Ovary (tissue), 9 donors: ENCODE measurements around the gene IDUA. TPM values are rescaled to one million over a fixed set of nuclear protein-coding genes. Genes with fewer than 3 reads are reported as not detected.

ENCODE experiments used
- DNase-seq, 5 donors: peaks; one replicate each; pipeline ENCODE4 v3.0.0-alpha.2; 2019 to 2020
- H3K27ac ChIP-seq, 2 donors: fragments of 200-600 bp; one replicate each; pipeline versions ENCODE4 v1.5.1 to v1.8.0; 2019 to 2022
- H3K27me3 ChIP-seq: fragments of 200-600 bp; one replicate; pipeline ENCODE4 v1.8.0; 2022
- H3K36me3 ChIP-seq: fragments of 200-600 bp; sonication (generic); one replicate; pipeline ENCODE4 v1.5.1; 2019
- H3K4me1 ChIP-seq: one replicate; pipeline ENCODE4 v1.8.1; 2013; ENCODE audit warnings: mild to moderate bottlenecking, moderate library complexity; ENCODE audit not compliant: insufficient read depth
- H3K4me3 ChIP-seq: fragments of 200-600 bp; sonication (generic); one replicate; pipeline ENCODE4 v1.5.1; 2017
- H3K9me3 ChIP-seq, 2 donors: fragments of 200-600 bp in 1 of 2; sonication (generic) in 1 of 2; one replicate each; pipeline versions ENCODE4 v1.5.1 to v1.8.1; 2013 to 2019; ENCODE audit warnings: mild to moderate bottlenecking in 1 of 2, moderate library complexity in 1 of 2
- EP300 ChIP-seq: sonication (generic); formaldehyde crosslinking; IDR thresholded peaks from one replicate; pipeline ENCODE4 v1.6.1; 2017; ENCODE audit warnings: antibody characterized with exemption
- POLR2A ChIP-seq: fragments of 450-650 bp; IDR thresholded peaks from one replicate; pipeline ENCODE4 v1.6.1; 2017; ENCODE audit warnings: antibody characterized with exemption, mild to moderate bottlenecking, moderate library complexity
- WGBS, 3 donors: extraction: QIAGEN DNeasy Blood & Tissue Kit in 1 of 3; methylation state at CpG; one replicate each; pipeline versions ENCODE4 v1.1.5 to v1.1.7; 2013 to 2017; 5-methylcytosine and 5-hydroxymethylcytosine counted together
- intact Hi-C, 4 donors: fragments of 100-400 bp; cut with DNase I; formaldehyde crosslinking; loops; one replicate each; pipeline versions ENCODE4 v1.11.0 to v1.15.1; 2022 to 2023
- polyA plus RNA-seq, 2 donors: library from polyadenylated mRNA; stranded (reverse); fragments of 200-250 nt in 1 of 2; fragments of 350-450 nt in 1 of 2; fragmentation: Illumina TruSeq in 1 of 2; extraction: RNeasy Lipid Tissue Mini Kit (QIAGEN cat#74804) in 1 of 2; gene quantifications; one replicate each; pipeline ENCODE4 v1.2.3, GENCODE V29; 2013 to 2014
- total RNA-seq, 7 donors: library from RNA; depleted of rRNA in 2 of 7; stranded (reverse); fragments of >200 nt in 2 of 7; fragmentation: NEBNext Ultra II Directional in 3 of 7; extraction: Animal tissue kit (Norgen Biotek cat#: 25700) in 3 of 7; gene quantifications; one replicate each; pipeline versions ENCODE4 v1.1.0 to v1.2.4, GENCODE V29; 2016 to 2023
- TF ChIP-seq, protein P1 (sequence below), 3 donors: fragments of 450-650 bp in 2 of 3; fragments of 200-600 bp in 1 of 3; IDR thresholded peaks; one replicate each; pipeline versions ENCODE4 v1.5.1 to v1.8.0; 2016 to 2022; ENCODE audit warnings: antibody characterized with exemption in 3 of 3, mild to moderate bottlenecking in 1 of 3
- donor health status: DM: no; HTN: no; CAD: no; lungs with moderate emphysema.
- donor health status: DM: no; HTN: no; CAD: no.
- donor health status: Bipolar disorder and iron deficiency.
- donor health status: DM: yes; HTN: yes; CAD: no.
- donor health status: DM: no; HTN: no; CAD: no.
- donor health status: DM: yes; HTN: yes; CAD: no.

IDUA gene
- total and polyA plus RNA-seq, 9 donors: 3.1 to 49.1 (median 31.8) TPM

DNA sequence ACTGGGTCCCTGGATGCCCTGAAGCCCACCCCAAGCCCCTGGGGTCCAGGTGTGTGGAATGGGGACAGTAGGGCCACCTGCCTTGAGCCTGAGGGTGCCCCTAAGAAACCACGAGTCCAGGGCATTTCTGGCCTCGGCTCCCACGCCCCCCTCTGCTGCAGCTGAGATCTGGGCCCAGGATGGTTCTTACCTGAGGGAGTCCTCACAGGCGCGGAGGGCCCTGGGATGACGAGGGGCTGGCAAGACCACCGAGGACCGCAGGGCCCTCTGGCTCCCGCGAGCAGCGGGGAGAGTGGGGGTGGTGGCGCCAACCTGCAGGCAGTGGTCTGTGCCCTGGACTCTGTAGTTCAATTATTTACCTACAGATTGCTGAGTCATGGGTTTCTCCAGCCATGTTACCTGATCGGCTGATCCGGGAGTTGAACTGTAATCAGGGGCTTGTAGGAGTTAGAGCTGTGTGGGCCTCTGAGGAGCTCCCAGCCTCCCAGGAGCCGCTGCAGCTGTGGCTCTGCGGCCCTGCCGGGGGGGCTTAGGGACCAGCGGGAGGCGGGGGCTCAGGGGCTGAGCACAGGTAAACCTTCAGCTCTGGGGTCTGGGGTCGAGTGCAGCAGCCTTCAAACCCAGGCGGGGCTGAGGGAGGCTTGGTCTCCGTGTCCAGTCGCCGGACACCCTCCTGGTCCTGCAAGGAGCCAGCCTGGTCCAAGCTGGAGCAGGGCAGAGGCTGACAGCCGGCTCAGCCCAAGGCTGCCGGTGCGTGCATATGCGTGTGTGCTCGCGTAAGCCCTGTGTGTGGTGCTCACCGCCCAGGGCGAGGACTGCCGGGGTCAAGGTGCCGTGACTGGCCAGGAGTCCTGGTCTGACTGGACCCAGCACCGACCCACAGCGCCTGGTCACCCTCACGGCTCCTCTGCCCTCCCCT lies 6.5 kb downstream of the IDUA start, which contains the start of gene SLC26A1:
TSS of gene SLC26A1 (minus strand) at position 294 of the 919 bp plus-strand sequence. CDS start 1,701 bp downstream, outside the sequence.
- Histone ChIP-seq H3K27me3 (no peaks in the 10 kb centered on the region), H3K36me3 (no peaks in the 10 kb centered on the region), H3K4me1 (peaks cover 7% of the 10 kb centered on the region), H3K4me3 (no peak within 1 kb of the TSS), H3K27ac (no peak within 1 kb of the TSS), H3K9me3 (no peaks in the 10 kb centered on the region)
- 84 to 91% (median 84%) methylated on average over 36 to 37 of the region's 37 CpGs for WGBS, 3 donors
- TF ChIP-seq, protein P1, sequence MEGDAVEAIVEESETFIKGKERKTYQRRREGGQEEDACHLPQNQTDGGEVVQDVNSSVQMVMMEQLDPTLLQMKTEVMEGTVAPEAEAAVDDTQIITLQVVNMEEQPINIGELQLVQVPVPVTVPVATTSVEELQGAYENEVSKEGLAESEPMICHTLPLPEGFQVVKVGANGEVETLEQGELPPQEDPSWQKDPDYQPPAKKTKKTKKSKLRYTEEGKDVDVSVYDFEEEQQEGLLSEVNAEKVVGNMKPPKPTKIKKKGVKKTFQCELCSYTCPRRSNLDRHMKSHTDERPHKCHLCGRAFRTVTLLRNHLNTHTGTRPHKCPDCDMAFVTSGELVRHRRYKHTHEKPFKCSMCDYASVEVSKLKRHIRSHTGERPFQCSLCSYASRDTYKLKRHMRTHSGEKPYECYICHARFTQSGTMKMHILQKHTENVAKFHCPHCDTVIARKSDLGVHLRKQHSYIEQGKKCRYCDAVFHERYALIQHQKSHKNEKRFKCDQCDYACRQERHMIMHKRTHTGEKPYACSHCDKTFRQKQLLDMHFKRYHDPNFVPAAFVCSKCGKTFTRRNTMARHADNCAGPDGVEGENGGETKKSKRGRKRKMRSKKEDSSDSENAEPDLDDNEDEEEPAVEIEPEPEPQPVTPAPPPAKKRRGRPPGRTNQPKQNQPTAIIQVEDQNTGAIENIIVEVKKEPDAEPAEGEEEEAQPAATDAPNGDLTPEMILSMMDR (IDR thresholded peaks at IDR 0.05): no peak
- TF ChIP-seq POLR2A (no peak), EP300 (no peak)
- intact Hi-C loops: no loop called here
- peak in 1 of 5 donors; percentile 39 for DNase-seq

- intact Hi-C loops: no loop called here
- Histone ChIP-seq H3K27me3 (no peaks in the 10 kb centered on the region), H3K9me3 (no peaks in the 10 kb centered on the region), H3K27ac (no peak overlapping the region), H3K4me1 (peaks cover 7% of the 10 kb centered on the region), H3K4me3 (no peak overlapping the region), H3K36me3 (no peaks in the 10 kb centered on the region)
- WGBS, 3 donors: 85 to 89% (median 86%) methylated on average over 22 to 23 of the region's 23 CpGs
- no peak for TF ChIP-seq EP300
- TF ChIP-seq, protein P1 (IDR thresholded peaks at IDR 0.05): no peak
- no peak for TF ChIP-seq POLR2A
- no peak for DNase-seq
These were observed 8.6 kb downstream of the IDUA start for GRCh38 chr4:995311-996026.

- intact Hi-C loops: no loop called here
- peaks cover 7% of the 10 kb centered on the region for H3K4me1 ChIP-seq
- no peaks in the 10 kb centered on the region for H3K27me3 ChIP-seq
- H3K4me3 ChIP-seq: no peak overlapping the region
- 65 to 68% (median 66%) methylated on average over 15 of the region's 15 CpGs for WGBS, 3 donors
- peak in 1 of 5 donors; percentile 20 for DNase-seq
- TF ChIP-seq EP300 (no peak), POLR2A (no peak)
- TF ChIP-seq, protein P1 (IDR thresholded peaks at IDR 0.05): no peak
- no peak overlapping the region for H3K27ac ChIP-seq
- H3K36me3 ChIP-seq: no peaks in the 10 kb centered on the region
- H3K9me3 ChIP-seq: no peaks in the 10 kb centered on the region
These were observed 9.5 kb downstream of the IDUA start for GRCh38 chr4:996030-996996.

GRCh38 chr4:996997-997374 lies 10.1 kb downstream of the IDUA start:
- Histone ChIP-seq H3K36me3 (no peaks in the 10 kb centered on the region), H3K27me3 (peaks cover 2% of the 10 kb centered on the region), H3K4me3 (no peak overlapping the region), H3K4me1 (peaks cover 7% of the 10 kb centered on the region), H3K27ac (no peak overlapping the region), H3K9me3 (no peaks in the 10 kb centered on the region)
- intact Hi-C loops: no loop called here
- 0 to 3% (median 1%) methylated on average over 13 to 25 of the region's 25 CpGs for WGBS, 3 donors
- peak in 1 of 5 donors; percentile 19 for DNase-seq
- TF ChIP-seq EP300 (no peak), POLR2A (no peak)
- TF ChIP-seq, protein P1 (IDR thresholded peaks at IDR 0.05): no peak
